Peyer's patch (tissue), 4 donors: Measurements from ENCODE around the gene CACNG3. TPM values are rescaled to one million over a fixed set of nuclear protein-coding genes. Genes with fewer than 3 reads are reported as not detected.
A peak's percentile ranks its signal among the peaks of the same experiment; 100 is the strongest.
"Not testable (repeated sequence)": the region's sequence is repeated elsewhere in the genome, so short reads cannot be mapped to it uniquely, and the experiment has no call there.

Experiments
- DNase-seq, 3 donors: peaks; one replicate each; pipeline ENCODE4 v3.0.0-alpha.2; 2017 to 2019
- H3K27ac ChIP-seq, 4 donors: fragments of 200-600 bp; sonication (generic); one replicate each; pipeline ENCODE4 v1.5.1; 2016 to 2019
- H3K27me3 ChIP-seq, 2 donors: fragments of 200-600 bp; sonication (generic); one replicate each; pipeline ENCODE4 v1.5.1; 2019
- H3K36me3 ChIP-seq, 3 donors: fragments of 200-600 bp; sonication (generic); one replicate each; pipeline ENCODE4 v1.5.1; 2016 to 2019
- H3K4me1 ChIP-seq, 4 donors: fragments of 200-600 bp; sonication (generic); one replicate each; pipeline ENCODE4 v1.5.1; 2016 to 2019
- H3K4me3 ChIP-seq, 4 donors: fragments of 200-600 bp; sonication (generic); 1 replicate in 3 of 4; 2 replicates in 1 of 4; pipeline ENCODE4 v1.5.1; 2016 to 2019; ENCODE audit warnings: mild to moderate bottlenecking in 1 of 4
- H3K9me3 ChIP-seq, 4 donors: fragments of 200-600 bp; sonication (generic); one replicate each; pipeline ENCODE4 v1.5.1; 2016 to 2019; ENCODE audit warnings: mild to moderate bottlenecking in 1 of 4
- CTCF ChIP-seq, 6 experiments: fragments of 450-650 bp in 4 of 6; fragments of 200-600 bp in 2 of 6; sonication (generic) in 1 of 6; IDR thresholded peaks; one replicate each; pipeline ENCODE4 v1.5.1; 2017 to 2019; ENCODE audit warnings: antibody characterized with exemption in 6 of 6, mild to moderate bottlenecking in 3 of 6, moderate library complexity in 1 of 6
- POLR2A ChIP-seq, 2 donors: fragments of 450-650 bp; IDR thresholded peaks; one replicate each; pipeline ENCODE4 v1.5.1; 2017; ENCODE audit warnings: antibody characterized with exemption in 2 of 2, mild to moderate bottlenecking in 2 of 2, moderate library complexity in 2 of 2
- total RNA-seq, 4 donors: library from RNA; depleted of rRNA; stranded (reverse); fragments of >200 nt; gene quantifications; one replicate each; pipeline ENCODE4 v1.1.0, GENCODE V29; 2016

Gene CACNG3
- total RNA-seq, 4 donors from 2014 or later = not detected

DNA sequence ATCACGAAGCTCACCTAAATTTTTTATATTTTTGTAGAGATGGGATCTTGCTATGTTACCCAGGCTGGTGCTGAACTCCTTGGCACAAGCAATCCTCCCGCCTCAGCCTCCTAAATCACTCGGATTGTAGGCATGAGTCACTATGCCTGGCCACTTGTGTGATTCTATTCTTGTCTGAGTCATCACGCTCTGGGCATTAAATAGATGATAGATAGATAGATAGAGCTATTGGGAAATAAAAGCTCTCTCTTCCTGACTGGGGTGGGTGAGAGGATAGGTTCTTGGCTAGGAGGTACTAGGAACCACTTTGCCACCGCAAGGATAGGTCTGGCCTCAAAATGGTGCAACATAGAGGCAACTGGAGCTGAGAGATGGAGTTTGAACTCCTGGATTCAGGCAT is 21.4 kb upstream of the CACNG3 start:
- TF ChIP-seq POLR2A (IDR thresholded peaks at IDR 0.05) = no peak
- no peak for TF ChIP-seq CTCF (IDR thresholded peaks at IDR 0.05)

DNA sequence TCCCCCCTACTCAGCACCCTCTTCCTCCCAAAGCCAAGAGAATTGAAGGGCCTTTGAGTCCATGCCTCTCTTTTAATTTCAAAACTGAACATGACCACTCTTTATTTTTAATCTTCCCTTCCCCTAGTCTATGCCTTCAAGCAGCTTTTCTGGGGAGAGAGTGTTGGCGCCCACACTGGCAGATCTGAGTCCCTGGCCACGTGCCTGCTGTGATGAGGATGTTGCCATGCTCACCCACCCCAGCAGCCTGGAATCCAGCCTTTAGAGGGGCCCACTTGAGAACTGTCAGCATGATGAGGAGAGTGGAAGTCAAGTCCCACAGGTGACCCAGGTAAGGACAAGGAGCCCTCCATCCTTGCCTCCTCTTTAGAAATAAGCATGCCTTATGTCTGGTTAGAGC is 20.3 kb upstream of the CACNG3 start:
- Histone ChIP-seq H3K36me3 (no peaks in the 10 kb centered on the region), H3K4me3 (no peak overlapping the region), H3K27me3 (no peaks in the 10 kb centered on the region), H3K9me3 (peaks cover 0 to 11% (median 0%) of the 10 kb centered on the region in 4 donors), H3K4me1 (no peaks in the 10 kb centered on the region), H3K27ac (no peak overlapping the region)
- no peak for DNase-seq
- TF ChIP-seq CTCF (IDR thresholded peaks at IDR 0.05) = no peak
- no peak for TF ChIP-seq POLR2A (IDR thresholded peaks at IDR 0.05)

More for the DNA sequence above, 21.4 kb upstream of the CACNG3 start:
- Histone ChIP-seq H3K4me3 (no peak overlapping the region), H3K4me1 (no peaks in the 10 kb centered on the region), H3K36me3 (no peaks in the 10 kb centered on the region), H3K27ac (no peak overlapping the region), H3K9me3 (peaks cover 0 to 11% (median 0%) of the 10 kb centered on the region in 4 donors), H3K27me3 (no peaks in the 10 kb centered on the region)
- DNase-seq = no peak

DNA sequence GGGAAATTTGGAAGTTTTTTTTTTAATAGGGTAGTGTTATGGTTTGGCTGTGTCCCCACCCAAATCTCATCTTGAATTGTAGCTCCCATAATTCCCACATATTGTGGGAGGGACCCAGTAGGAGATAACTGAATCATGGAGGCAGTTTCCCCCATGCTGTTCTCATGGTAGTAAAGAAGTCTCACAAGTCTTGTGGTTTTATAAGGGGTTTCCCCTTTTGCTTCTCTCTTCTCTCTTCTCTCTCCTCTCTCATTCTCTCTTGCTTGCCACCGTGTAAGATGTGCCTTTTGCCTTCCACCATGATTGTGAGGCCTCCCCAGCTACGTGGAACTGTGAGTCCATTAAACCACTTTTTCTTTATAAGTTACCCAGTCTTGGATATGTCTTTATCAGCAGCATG is 17.3 kb upstream of the CACNG3 start:
- peaks cover 0 to 11% (median 0%) of the 10 kb centered on the region in 4 donors for H3K9me3 ChIP-seq
- H3K27me3 ChIP-seq, H3K4me1 ChIP-seq, H3K4me3 ChIP-seq, DNase-seq, H3K27ac ChIP-seq, H3K36me3 ChIP-seq: not testable (repeated sequence)

DNA sequence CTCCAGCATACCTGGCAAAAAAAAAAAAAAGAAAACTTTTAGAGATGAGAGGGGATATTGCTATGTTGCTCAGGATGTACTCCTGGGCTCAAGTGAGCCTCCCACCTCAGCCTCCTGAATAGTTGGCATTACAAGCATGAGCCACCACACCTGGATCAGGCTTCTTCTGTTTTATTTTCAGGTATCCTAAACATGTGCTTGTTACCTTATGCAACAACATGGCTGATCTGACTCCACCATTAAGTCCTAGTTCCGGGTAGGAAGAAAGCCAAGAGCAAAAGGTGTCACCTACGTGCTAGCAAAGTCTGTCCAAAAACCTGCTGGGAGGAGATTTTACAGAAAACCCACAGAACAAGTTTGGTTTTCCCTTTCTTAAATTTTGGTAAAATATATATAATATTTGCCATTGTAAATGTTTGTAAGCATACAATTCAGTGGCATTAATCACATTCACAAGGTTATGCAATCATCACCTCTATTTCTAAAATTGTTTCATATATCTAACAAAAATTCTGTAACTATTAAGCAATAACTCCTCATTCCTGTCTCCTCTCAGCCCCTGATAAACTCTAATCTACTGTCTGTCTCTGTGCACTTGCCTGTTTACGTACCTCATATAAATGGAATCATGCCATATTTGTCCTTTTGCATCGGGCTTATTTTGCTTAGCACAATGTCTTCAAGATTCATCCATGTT is 9.1 kb upstream of the CACNG3 start:
- Histone ChIP-seq H3K4me1 (no peaks in the 10 kb centered on the region), H3K36me3 (no peaks in the 10 kb centered on the region), H3K9me3 (no peaks in the 10 kb centered on the region), H3K27me3 (no peaks in the 10 kb centered on the region), H3K27ac (no peak overlapping the region), H3K4me3 (no peak overlapping the region)
- no peak for DNase-seq
- TF ChIP-seq CTCF (IDR thresholded peaks at IDR 0.05) (no peak), POLR2A (IDR thresholded peaks at IDR 0.05) (no peak)

GRCh38 chr16:24253192-24253591 is 2.9 kb upstream of the CACNG3 start:
- H3K4me1 ChIP-seq = no peaks in the 10 kb centered on the region
- H3K27ac ChIP-seq = no peak overlapping the region
- DNase-seq = peak in 2 of 3 donors; percentile 17 to 59
- no peaks in the 10 kb centered on the region for H3K9me3 ChIP-seq
- no peak for TF ChIP-seq POLR2A (IDR thresholded peaks at IDR 0.05)
- TF ChIP-seq CTCF (IDR thresholded peaks at IDR 0.05) = peak in 5 of 6 experiments; percentile 55 to 72 (median 59)
- no peaks in the 10 kb centered on the region for H3K27me3 ChIP-seq
- H3K4me3 ChIP-seq = no peak overlapping the region
- H3K36me3 ChIP-seq = no peaks in the 10 kb centered on the region

- H3K36me3 ChIP-seq = no peaks in the 10 kb centered on the region
- H3K27me3 ChIP-seq = no peaks in the 10 kb centered on the region
- TF ChIP-seq CTCF (IDR thresholded peaks at IDR 0.05) (no peak), POLR2A (IDR thresholded peaks at IDR 0.05) (no peak)
These were observed 1.8 kb downstream of the CACNG3 start for GRCh38 chr16:24257958-24258357.

More at GRCh38 chr16:24257958-24258357, 1.8 kb downstream of the CACNG3 start:
- Histone ChIP-seq H3K27ac (no peak overlapping the region), H3K4me3 (no peak overlapping the region), H3K9me3 (no peaks in the 10 kb centered on the region), H3K4me1 (no peaks in the 10 kb centered on the region)
- no peak for DNase-seq
